CD14-positive monocyte (primary cell): ENCODE measurements around the gene ERCC6. TPM values are rescaled to one million over a fixed set of nuclear protein-coding genes. Genes with fewer than 3 reads are reported as not detected.

Source experiments
- DNase-seq, 3 donors: peaks; one replicate each; pipeline ENCODE4 v3.0.0-alpha.2; 2011 to 2022
- H2AFZ ChIP-seq: 2 replicates; pipeline ENCODE4 v1.6.0; 2012; ENCODE audit warnings: mild to moderate bottlenecking, low read depth, low read length, inconsistent platforms; ENCODE audit not compliant: insufficient read depth, poor library complexity, severe bottlenecking
- H3K27ac ChIP-seq, 2 donors: 1 replicate in 1 of 2; 2 replicates in 1 of 2; pipeline ENCODE4 v1.5.1; 2012 to 2013; ENCODE audit warnings: low read length in 2 of 2, control low read depth in 1 of 2, inconsistent platforms in 1 of 2, low read depth in 1 of 2, mild to moderate bottlenecking in 1 of 2
- H3K27me3 ChIP-seq, 2 donors: one replicate each; pipeline versions ENCODE4 v1.6.0 to v1.6.1; 2011 to 2013; ENCODE audit warnings: low read length in 2 of 2; ENCODE audit not compliant: control insufficient read depth in 2 of 2, insufficient read depth in 2 of 2
- H3K36me3 ChIP-seq, 2 donors: replicated peaks in 1 of 2; 1 replicate in 1 of 2; 2 replicates in 1 of 2; pipeline versions ENCODE4 v1.5.1 to v1.6.1; 2012 to 2013; ENCODE audit warnings: low read length in 2 of 2, control low read depth in 1 of 2, inconsistent platforms in 1 of 2, mild to moderate bottlenecking in 1 of 2; ENCODE audit not compliant: insufficient read depth in 2 of 2, control insufficient read depth in 1 of 2
- H3K4me1 ChIP-seq, 2 donors: 1 replicate in 1 of 2; 2 replicates in 1 of 2; pipeline versions ENCODE4 v1.5.1 to v1.6.1; 2012 to 2013; ENCODE audit warnings: low read length in 2 of 2, control low read depth in 1 of 2, inconsistent platforms in 1 of 2, mild to moderate bottlenecking in 1 of 2, moderate library complexity in 1 of 2; ENCODE audit not compliant: insufficient read depth in 2 of 2, control insufficient read depth in 1 of 2
- H3K4me2 ChIP-seq: replicated peaks from 2 replicates; pipeline ENCODE3; 2012; ENCODE audit warnings: low read length, moderate library complexity, mild to moderate bottlenecking; ENCODE audit not compliant: poor library complexity, severe bottlenecking; ENCODE audit errors: extremely low read depth
- H3K4me3 ChIP-seq, 3 experiments: fragments of 200-600 bp in 1 of 3; sonication (generic) in 1 of 3; replicated peaks in 1 of 3; 1 replicate in 2 of 3; 2 replicates in 1 of 3; pipeline ENCODE4 v1.5.1; 2011 to 2013; ENCODE audit warnings: low read length in 3 of 3, mild to moderate bottlenecking in 3 of 3, control low read depth in 2 of 3, low read depth in 2 of 3, inconsistent platforms in 1 of 3, moderate library complexity in 1 of 3
- H3K79me2 ChIP-seq: 2 replicates; pipeline ENCODE4 v1.6.0; 2012; ENCODE audit warnings: mild to moderate bottlenecking, control low read depth, inconsistent platforms, low read length, moderate library complexity; ENCODE audit not compliant: insufficient read depth
- H3K9ac ChIP-seq: 2 replicates; pipeline ENCODE4 v1.6.0; 2017; ENCODE audit warnings: low read length, mild to moderate bottlenecking; ENCODE audit not compliant: insufficient read depth, poor library complexity, severe bottlenecking
- H3K9me3 ChIP-seq, 2 donors: replicated peaks in 1 of 2; 1 replicate in 1 of 2; 2 replicates in 1 of 2; pipeline versions ENCODE4 v1.5.1 to v1.6.1; 2012 to 2013; ENCODE audit warnings: low read length in 2 of 2, control low read depth in 1 of 2; ENCODE audit not compliant: control insufficient read depth in 1 of 2, insufficient read depth in 1 of 2
- H4K20me1 ChIP-seq: 2 replicates; pipeline ENCODE4 v1.6.0; 2012; ENCODE audit warnings: mild to moderate bottlenecking, low read length, control low read depth, moderate library complexity; ENCODE audit not compliant: insufficient read depth
- H3K27ac Mint-ChIP-seq, 7 donors: one replicate each; pipeline ENCODE4 v1.8.0; 2020; ENCODE audit warnings: mild to moderate bottlenecking in 7 of 7, mixed read lengths in 7 of 7, moderate library complexity in 6 of 7, inconsistent platforms in 2 of 7
- H3K27me3 Mint-ChIP-seq, 3 donors: one replicate each; pipeline ENCODE4 v1.8.0; 2021 to 2022; ENCODE audit warnings: low read depth in 3 of 3, mild to moderate bottlenecking in 3 of 3, mixed read lengths in 3 of 3, moderate library complexity in 3 of 3, inconsistent platforms in 1 of 3
- H3K36me3 Mint-ChIP-seq, 2 donors: one replicate each; pipeline ENCODE4 v1.8.0; 2020; ENCODE audit warnings: mixed read lengths in 2 of 2, inconsistent platforms in 1 of 2, mild to moderate bottlenecking in 1 of 2
- H3K4me1 Mint-ChIP-seq: one replicate; pipeline ENCODE4 v1.8.0; 2020; ENCODE audit warnings: mild to moderate bottlenecking, mixed read lengths
- H3K4me3 Mint-ChIP-seq, 2 donors: one replicate each; pipeline ENCODE4 v1.8.0; 2020; ENCODE audit warnings: mild to moderate bottlenecking in 2 of 2, mixed read lengths in 2 of 2, moderate library complexity in 1 of 2
- H3K9me3 Mint-ChIP-seq, 7 donors: one replicate each; pipeline ENCODE4 v1.8.0; 2020 to 2022; ENCODE audit warnings: mixed read lengths in 7 of 7, mild to moderate bottlenecking in 6 of 7, moderate library complexity in 6 of 7, inconsistent platforms in 2 of 7
- WGBS: methylation state at CpG from one replicate; pipeline ENCODE4 v1.1.5; 2013; ENCODE audit warnings: missing lambda C conversion rate; ENCODE audit not compliant: insufficient coverage; 5-methylcytosine and 5-hydroxymethylcytosine counted together
- intact Hi-C, 2 donors: fragments of 100-400 bp; cut with micrococcal nuclease; formaldehyde crosslinking; loops; one replicate each; pipeline versions ENCODE4 v1.15.0 to v1.15.1; 2023
- polyA plus RNA-seq, 3 donors: library from polyadenylated mRNA; depleted of rRNA in 1 of 3; unstranded in 2 of 3; stranded (reverse) in 1 of 3; fragments of 300-500 nt in 2 of 3; fragments of >200 nt in 1 of 3; fragmentation: Illumina TruSeq in 2 of 3; gene quantifications; 1 replicate in 2 of 3; 2 replicates in 1 of 3; pipeline ENCODE4 v1.2.3, GENCODE V29; 2012 to 2021
- TF ChIP-seq, protein P1 (sequence below): fragments of 200-600 bp; IDR thresholded peaks from one replicate; pipeline ENCODE4 v1.8.0; 2022; ENCODE audit warnings: antibody characterized with exemption, mild to moderate bottlenecking

The ERCC6 gene
- polyA plus RNA-seq, 3 donors = 5.4 to 6.2 (median 6.0) TPM

DNA sequence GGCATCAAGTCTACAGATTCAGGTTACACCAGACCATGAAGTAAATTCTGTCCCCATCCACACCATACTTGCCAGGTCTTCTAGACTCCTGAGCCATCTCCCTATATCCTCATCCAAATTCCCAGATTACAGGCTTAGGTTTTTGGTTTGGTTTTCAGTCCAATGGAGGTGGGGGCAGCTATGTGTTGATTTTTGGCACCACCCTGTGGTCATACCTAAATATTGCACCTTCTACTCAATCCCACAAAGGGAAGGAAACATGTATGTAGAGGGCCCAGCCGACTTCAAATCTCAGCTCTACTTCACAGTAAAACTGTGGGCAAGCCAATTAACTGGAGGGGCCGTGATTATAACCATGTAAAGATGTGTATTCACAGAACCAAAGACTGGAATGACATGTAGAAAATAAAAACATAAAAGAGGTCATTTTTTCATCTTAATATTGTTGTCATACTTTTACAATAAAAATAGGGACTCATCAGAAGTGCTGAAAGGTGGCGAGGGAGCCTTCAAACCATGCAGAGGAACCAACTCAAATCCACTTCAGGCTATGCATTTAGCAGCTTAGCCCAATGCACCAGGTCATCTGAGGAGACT lies 19.8 kb downstream of the ERCC6 start:
- Histone ChIP-seq H3K9me3 (no peaks in the 10 kb centered on the region), H2AFZ (no peak overlapping the region), H3K4me3 (no peak overlapping the region), H3K79me2 (no peaks in the 10 kb centered on the region), H3K27ac (no peak overlapping the region), H3K9ac (no peak overlapping the region), H3K36me3 (peaks cover 35 to 66% of the 10 kb centered on the region in 2 donors), H3K4me2 (no peak overlapping the region), H3K27me3 (no peaks in the 10 kb centered on the region), H4K20me1 (peaks cover 9% of the 10 kb centered on the region), H3K4me1 (no peaks in the 10 kb centered on the region)
- Mint-ChIP-seq H3K4me3 (no peak overlapping the region), H3K36me3 (peaks cover 50 to 54% of the 10 kb centered on the region in 2 donors), H3K4me1 (peaks cover 9% of the 10 kb centered on the region), H3K27me3 (peaks cover 0 to 2% (median 0%) of the 10 kb centered on the region in 3 donors), H3K27ac (peak overlapping the region in 1 of 7 donors; percentile 67), H3K9me3 (no peaks in the 10 kb centered on the region)
- peak; percentile 26 to 45 (median 42) for DNase-seq
- intact Hi-C loops = loop anchor here (5.0 kb wide), 2 partner anchors 537 to 542 kb away; no protein-coding TSS in a partner anchor
- 100% methylated on average over 1 of the region's 3 CpGs for WGBS
- TF ChIP-seq, protein P1, sequence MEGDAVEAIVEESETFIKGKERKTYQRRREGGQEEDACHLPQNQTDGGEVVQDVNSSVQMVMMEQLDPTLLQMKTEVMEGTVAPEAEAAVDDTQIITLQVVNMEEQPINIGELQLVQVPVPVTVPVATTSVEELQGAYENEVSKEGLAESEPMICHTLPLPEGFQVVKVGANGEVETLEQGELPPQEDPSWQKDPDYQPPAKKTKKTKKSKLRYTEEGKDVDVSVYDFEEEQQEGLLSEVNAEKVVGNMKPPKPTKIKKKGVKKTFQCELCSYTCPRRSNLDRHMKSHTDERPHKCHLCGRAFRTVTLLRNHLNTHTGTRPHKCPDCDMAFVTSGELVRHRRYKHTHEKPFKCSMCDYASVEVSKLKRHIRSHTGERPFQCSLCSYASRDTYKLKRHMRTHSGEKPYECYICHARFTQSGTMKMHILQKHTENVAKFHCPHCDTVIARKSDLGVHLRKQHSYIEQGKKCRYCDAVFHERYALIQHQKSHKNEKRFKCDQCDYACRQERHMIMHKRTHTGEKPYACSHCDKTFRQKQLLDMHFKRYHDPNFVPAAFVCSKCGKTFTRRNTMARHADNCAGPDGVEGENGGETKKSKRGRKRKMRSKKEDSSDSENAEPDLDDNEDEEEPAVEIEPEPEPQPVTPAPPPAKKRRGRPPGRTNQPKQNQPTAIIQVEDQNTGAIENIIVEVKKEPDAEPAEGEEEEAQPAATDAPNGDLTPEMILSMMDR = peak; percentile 76

DNA sequence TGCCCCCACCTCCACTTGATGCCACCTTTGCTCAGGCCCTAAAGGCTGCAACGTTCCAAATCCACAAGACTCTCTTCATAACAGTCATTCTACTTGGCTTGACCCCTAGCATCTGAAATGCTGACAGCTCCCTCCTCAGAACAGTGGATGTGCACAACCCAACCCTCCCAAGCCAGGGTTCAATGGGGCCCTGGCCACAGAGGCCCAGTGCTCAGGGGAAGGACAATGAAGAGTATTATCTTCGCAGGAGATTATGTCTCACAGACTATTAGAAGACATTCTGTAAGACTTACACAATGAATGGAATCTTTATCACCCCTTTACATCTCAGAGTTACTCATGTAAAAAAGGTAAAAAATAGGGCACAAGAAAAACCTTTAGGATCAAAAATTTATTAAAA lies 20.4 kb downstream of the ERCC6 start:
- Histone ChIP-seq H3K79me2 (no peaks in the 10 kb centered on the region), H3K27me3 (no peaks in the 10 kb centered on the region), H3K4me1 (no peaks in the 10 kb centered on the region), H3K9ac (no peak overlapping the region), H2AFZ (no peak overlapping the region), H3K4me3 (no peak overlapping the region), H3K4me2 (no peak overlapping the region), H4K20me1 (peaks cover 9% of the 10 kb centered on the region), H3K9me3 (no peaks in the 10 kb centered on the region), H3K36me3 (peaks cover 30 to 61% of the 10 kb centered on the region in 2 donors), H3K27ac (no peak overlapping the region)
- DNase-seq = no peak
- Mint-ChIP-seq H3K4me1 (peaks cover 10% of the 10 kb centered on the region), H3K27ac (peak overlapping the region in 1 of 7 donors; percentile 79), H3K9me3 (no peaks in the 10 kb centered on the region), H3K36me3 (peaks cover 47 to 50% of the 10 kb centered on the region in 2 donors), H3K4me3 (no peak overlapping the region), H3K27me3 (peaks cover 0 to 2% (median 0%) of the 10 kb centered on the region in 3 donors)
- TF ChIP-seq, protein P1 = no peak
- intact Hi-C loops = loop anchor here (5.0 kb wide), 2 partner anchors 536 to 541 kb away; no protein-coding TSS in a partner anchor
- WGBS = 100% methylated on average over 1 of the region's 2 CpGs
